Measurements from ENCODE around the gene OXTR.

Gene OXTR

DNA sequence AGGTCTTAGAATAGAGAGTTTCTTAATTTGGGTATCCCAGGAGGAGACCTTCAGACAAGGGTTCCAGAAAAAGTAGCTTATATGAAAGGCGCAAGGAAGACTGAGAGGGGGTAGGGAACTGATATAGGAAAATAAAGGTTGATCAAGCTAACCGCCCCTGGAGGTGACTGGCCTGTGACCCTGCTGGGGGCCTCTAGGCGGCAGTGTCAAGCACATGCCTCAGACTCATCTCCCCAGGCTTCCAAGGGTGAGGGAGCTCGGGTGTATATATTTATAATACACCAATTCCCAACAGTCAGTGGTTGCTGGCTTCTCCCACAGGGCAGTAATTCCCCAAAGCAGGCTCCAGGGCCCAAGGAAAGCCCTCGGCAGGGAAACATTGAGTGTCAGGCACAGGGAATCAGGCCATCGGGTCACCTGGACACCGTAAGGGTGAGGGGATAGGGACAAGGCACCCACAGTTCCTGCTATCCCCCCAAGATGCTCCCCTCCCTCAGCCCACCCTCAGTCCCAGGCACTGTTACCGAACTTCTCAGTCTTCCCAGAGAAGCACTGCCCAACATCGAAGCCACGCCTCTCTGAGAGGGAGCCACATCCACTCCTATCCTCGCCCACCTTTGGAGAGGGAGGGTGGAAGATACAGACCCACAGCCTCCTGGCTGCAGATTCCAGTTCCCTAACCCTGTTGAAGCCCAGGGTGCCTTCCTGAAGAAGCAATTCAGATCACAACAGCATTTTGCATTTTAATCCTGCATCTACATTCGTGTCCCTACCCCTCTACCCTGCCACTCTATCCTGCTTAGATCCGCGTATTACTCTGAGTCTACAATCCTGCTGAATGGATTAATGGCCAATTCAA, 55.3 kb downstream of the OXTR start:
- in situ Hi-C loops (cut with MboI; ENCODE audit: low sequenced_read_pairs): no loop called here

DNA sequence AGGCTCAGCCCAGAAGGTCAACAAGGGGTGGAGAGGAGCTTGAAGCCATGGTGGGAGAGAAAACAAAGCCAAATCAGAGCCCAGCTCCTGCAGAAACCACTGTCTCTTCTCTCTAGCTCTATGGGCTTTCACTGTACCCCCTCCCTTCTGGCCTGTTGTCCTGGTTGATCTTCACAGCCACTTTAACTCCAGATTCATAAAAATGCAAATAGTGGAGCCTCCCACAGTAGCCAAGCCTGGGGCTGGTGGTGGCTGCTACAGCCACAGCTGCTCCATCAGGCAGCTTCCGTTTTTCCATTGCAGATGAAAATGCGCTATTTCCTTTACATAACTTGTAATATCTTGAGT, 56.5 kb downstream of the OXTR start:
- in situ Hi-C loops (cut with MboI; ENCODE audit: low sequenced_read_pairs): no loop called here

- in situ Hi-C loops (cut with MboI; ENCODE audit: low sequenced_read_pairs): no loop called here
These were observed 57.1 kb downstream of the OXTR start for GRCh38 chr3:8712045-8712907.

DNA sequence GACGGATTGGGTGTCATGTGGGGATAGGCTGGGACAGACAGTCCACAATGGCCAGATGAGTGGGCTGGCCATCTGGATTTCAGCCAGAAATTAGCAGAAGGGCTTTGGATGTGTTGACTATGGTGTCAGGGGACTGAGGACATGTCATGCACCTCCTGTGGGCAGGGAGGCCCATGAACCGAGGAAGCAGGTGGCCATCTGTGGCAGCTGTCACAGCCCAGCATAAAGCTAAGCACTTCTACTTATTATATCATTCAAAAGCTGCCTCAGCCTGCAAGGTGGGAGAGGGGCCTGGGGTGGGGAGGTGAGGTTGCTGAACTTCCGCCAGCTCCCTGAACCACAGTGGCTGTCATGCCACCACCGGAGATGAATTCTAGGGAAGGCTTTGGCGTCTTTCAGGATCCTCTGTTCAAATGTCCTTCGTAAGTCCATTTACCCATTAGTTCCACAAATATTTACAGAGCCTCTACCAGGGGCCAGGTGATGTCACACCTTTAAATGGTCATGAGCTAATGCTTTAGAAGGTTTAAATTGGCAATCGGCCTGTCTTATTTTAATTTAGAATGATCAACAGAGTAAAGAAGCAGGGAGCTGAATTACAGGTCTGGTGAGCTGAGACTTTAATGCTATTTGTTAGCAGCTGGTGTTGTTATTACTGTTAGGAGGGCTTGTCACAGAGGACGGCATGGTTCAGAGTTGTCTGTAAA, 59.5 kb downstream of the OXTR start:
- in situ Hi-C loops (cut with MboI; ENCODE audit: low sequenced_read_pairs): no loop called here

GRCh38 chr3:8709287-8709686, 60.1 kb downstream of the OXTR start:
- in situ Hi-C loops (cut with MboI; ENCODE audit: low sequenced_read_pairs): no loop called here

DNA sequence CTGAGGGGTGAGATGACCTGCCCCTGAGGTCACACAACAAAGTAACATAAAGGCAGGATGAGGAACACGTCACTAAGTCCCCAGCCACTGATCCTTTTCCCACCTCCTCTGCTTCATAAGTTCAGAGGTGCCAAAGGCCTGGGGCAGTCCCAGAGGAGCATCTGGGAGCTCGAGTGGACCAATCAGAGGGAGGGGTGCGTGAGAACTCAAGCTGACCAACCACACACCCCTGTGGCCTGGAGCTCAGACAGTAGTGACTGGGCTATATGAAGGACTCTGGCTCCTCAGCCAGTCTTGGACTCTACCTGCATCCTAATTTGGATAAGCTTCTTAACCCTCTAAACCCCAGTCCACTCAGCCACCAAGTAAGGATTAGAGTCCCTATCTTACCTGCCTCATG, 63.8 kb downstream of the OXTR start:
- in situ Hi-C loops (cut with MboI; ENCODE audit: low sequenced_read_pairs): no loop called here

- in situ Hi-C loops (cut with MboI; ENCODE audit: low sequenced_read_pairs): no loop called here
These were observed 66.9 kb downstream of the OXTR start for GRCh38 chr3:8702560-8702959.

Measured in HL-60/S4 treated with retinoic acid at 250 ng/mL for 4 days and 3 days (cell line).